GM19452 (cell line): ENCODE measurements around the gene APOL1.
"Not testable (repeated sequence)": the region's sequence is repeated elsewhere in the genome, so short reads cannot be mapped to it uniquely, and the experiment has no call there.

Experiments
- ATAC-seq: cut with Tn5 transposase; IDR thresholded peaks from one replicate; pipeline ENCODE4 v1.9.1; 2021; ENCODE audit not compliant: unreplicated experiment

Gene APOL1

GRCh38 chr22:36225333-36225922 is 27.5 kb upstream of the APOL1 start:
- no peak for ATAC-seq

GRCh38 chr22:36226189-36226588 is 26.7 kb upstream of the APOL1 start:
- no peak for ATAC-seq

GRCh38 chr22:36227396-36227795 is 25.5 kb upstream of the APOL1 start:
- no peak for ATAC-seq

GRCh38 chr22:36227806-36228205 is 25.1 kb upstream of the APOL1 start:
- ATAC-seq: no peak

- not testable (repeated sequence) for ATAC-seq
Observed at GRCh38 chr22:36228369-36228768, 24.6 kb upstream of the APOL1 start.

- ATAC-seq: no peak
Observed at GRCh38 chr22:36228944-36229343, 24.0 kb upstream of the APOL1 start.

- not testable (repeated sequence) for ATAC-seq
Observed at GRCh38 chr22:36229649-36230048, 23.3 kb upstream of the APOL1 start.

GRCh38 chr22:36231051-36231450 is 21.9 kb upstream of the APOL1 start:
- ATAC-seq: not testable (repeated sequence)

- no peak for ATAC-seq
Observed at GRCh38 chr22:36232715-36233401, 20.1 kb upstream of the APOL1 start.

GRCh38 chr22:36233796-36234195 is 19.1 kb upstream of the APOL1 start:
- ATAC-seq: no peak

GRCh38 chr22:36234213-36234612 is 18.7 kb upstream of the APOL1 start:
- ATAC-seq: no peak

GRCh38 chr22:36234919-36235318 is 18.0 kb upstream of the APOL1 start:
- ATAC-seq: no peak

- no peak for ATAC-seq
Observed at GRCh38 chr22:36235585-36235984, 17.3 kb upstream of the APOL1 start.

GRCh38 chr22:36236388-36237319 is 16.3 kb upstream of the APOL1 start:
- ATAC-seq: no peak

GRCh38 chr22:36237462-36238372 is 15.2 kb upstream of the APOL1 start:
- ATAC-seq: no peak

- ATAC-seq: no peak
Observed at GRCh38 chr22:36238373-36239149, 14.4 kb upstream of the APOL1 start.

- ATAC-seq: no peak
Observed at GRCh38 chr22:36239150-36239400, 13.9 kb upstream of the APOL1 start.

GRCh38 chr22:36239401-36240171 is 13.3 kb upstream of the APOL1 start, which contains the start of gene APOL2:
Gene APOL2, minus strand, starts transcription at chr22:36239527. Its CDS starts 6,365 bp downstream, at chr22:36233162.
- peak; percentile 90 for ATAC-seq

- no peak for ATAC-seq
Observed at GRCh38 chr22:36243986-36244385, 8.9 kb upstream of the APOL1 start.
